Right forelimb (tissue), 1 donor: ENCODE results near the gene MAD1L1.
"Not testable (repeated sequence)": the region's sequence is repeated elsewhere in the genome, so short reads cannot be mapped to it uniquely, and the experiment has no call there.

Experiments
- DNase-seq: peaks from one replicate; pipeline ENCODE4 v3.0.0-alpha.2; 2018

The MAD1L1 gene

DNA sequence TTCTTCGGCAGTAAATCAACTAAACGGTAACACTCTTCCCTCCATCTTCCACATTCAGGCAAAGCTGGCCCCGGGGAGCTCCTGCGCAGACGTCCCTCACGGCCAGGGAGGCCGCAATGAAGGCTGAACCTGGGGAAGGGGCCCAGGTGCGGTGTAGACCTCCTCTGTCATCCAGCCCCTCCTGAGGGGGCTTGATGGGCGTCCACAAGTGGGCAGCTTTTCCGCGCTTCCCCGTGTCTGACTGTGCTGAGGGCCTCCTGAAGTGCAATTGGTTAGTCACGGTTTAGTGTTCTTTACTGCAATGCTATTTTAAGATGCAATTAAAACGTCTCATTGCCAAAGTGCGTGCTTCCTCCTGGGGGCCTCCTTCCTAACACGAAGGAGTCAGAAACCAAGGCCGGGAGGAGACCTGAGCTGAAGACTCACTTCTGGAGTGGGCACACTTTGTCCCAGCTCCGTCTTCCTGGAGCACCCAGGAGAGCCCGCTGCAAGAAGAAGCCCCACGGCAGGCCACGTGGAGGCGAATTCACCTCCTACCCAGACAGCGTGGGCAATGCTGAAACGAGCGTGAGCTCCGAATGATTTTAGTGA is 389.4 kb downstream of the MAD1L1 start:
- DNase-seq = peak; percentile 52

DNA sequence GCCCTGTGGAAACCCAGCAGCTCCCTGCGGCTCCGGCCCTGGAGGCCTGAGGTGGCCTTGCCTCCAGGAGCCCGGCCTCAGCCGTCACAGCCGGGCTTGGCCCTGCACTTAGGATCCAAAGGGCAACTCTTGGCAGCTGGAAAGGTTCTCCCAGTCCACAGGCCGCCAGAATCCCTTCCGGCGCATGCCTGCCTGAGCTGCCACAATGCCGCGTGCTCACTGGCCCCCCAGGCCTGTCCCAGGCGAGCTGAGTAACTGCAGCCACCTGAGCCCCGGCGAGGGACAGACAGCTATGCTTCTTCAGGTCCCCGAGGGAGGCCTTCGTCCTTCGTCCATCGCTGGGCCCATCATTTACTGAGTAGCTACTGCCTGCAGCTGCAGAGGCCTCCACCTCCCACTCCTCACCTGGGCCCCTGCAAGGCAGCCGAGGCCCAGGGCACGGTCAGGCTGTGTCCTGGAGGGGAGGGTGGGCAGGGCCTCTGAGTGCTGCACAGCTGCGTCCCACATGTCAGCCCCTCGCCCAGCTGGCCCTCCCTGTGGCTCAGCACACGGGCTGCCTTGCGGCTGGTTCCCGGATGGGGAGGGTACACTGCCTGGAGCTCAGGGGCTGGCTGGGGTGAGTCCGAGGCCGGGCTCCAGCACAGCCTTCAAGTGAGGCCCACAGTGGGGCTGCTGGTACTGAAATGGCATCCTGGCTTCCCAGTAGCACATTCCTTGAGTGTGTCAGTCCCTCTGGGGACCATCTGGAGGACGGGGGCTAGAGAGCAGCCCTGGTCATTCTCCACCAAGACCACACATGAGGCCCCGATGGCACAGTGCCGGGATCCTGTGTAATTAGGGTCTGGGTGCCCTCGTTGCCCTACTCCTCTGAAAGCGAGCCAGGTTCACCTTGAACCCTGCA is 390.2 kb downstream of the MAD1L1 start:
- peak; percentile 74 for DNase-seq

DNA sequence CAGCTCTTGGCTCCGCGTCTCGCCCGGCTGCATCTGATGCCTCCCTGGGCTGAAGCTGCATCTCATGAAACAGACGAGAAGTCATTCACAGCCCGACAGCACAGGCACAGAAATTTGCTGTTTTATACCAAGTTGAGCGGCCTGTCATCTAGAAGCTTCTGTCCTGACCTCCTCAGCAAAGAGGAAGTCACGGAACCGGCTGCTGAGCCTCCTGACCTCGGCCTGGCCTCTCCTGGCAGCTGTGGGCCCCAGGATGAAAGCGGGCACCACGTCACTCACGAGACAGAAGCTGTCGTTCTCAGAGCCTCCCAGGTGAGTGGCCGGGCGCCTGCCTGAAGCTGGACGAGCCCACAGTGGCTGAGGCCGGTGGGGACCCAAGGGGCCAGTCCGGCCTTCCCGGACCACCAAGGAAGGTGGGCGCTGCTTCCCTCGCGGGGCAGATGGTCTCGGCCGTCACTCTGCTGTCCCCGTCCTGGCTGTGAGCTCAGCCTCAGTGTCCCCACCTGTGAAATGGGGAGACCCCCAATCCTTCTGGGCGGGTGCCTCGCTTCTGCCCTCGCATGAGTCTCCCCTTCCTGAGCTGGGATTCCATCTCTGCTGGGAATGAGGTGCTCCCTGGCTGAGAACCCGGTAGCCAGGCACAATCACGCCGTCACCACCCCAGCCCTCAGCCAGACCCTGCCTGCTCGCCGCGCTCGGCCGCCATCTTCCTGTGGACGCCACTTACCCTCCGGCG is 391.3 kb downstream of the MAD1L1 start:
- DNase-seq = not testable (repeated sequence)

DNA sequence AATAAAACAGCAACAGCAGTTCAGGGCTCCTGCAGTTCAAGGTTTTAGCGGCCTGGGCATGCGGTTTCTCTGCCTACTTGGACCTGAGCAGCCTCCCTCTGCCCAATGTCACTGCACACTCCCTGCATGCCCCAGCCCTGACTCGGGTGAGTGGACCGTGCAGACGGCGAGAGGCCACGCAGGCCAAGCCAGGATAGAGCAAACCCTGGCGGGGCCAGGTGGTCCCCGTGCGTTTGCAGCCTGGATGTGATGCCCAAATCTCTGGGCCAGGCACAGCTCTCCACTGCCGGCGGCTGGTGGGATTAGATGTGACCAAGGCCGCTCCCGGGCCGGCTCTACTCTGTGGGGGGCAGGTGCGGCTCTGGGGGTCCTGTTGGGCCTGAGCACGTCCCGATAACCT is 392.0 kb downstream of the MAD1L1 start:
- not testable (repeated sequence) for DNase-seq

DNA sequence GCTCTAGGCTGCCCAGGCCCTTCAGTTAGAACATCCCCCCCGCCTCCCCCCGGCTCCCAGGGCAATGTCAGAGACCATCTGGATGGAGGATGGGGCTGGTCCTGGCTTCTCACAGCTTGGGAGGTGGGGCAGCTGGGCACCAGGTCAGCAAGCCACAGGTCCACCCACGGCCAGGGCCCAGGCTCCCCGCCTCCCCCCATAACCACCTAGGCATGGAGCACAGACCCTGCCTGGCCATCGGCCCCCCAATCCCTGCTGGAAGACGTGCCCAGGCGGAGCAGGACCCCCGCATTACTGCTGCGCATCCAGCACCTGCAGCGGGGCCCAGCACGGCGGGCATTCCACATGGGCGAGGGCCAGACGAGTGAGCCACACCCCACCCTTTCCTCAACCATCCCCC is 393.0 kb downstream of the MAD1L1 start:
- no peak for DNase-seq

DNA sequence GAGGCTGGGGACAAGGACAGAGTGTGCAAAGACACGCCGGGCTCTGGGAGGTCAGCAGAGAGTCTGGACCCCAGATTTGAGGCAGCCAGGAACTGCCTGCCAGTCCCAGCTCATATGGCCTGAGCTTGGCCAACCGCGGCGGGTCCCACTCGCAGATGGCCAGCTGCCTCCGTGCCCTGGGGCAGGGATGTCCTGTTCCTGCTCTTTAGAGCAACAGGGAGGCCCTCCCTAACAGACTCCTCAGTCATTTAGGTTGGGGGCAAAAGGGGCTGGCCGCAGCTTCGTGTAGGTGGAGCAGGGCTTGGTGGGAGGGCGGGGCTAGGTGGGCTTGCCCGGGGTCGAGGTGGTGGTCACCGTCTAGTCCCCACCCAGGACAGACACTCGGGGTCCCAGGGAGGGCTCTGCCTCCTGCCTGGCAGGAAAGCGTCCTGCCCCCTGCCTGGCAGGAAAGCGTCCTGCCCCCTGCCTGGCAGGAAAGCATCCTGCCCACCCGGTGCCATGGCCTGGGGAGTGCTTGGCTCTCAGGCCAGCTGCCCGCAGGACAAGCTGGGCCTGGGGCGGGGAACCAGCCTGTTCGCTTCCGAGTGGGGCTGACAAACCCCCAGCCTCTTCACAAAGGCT is 393.7 kb downstream of the MAD1L1 start:
- DNase-seq = not testable (repeated sequence)

DNA sequence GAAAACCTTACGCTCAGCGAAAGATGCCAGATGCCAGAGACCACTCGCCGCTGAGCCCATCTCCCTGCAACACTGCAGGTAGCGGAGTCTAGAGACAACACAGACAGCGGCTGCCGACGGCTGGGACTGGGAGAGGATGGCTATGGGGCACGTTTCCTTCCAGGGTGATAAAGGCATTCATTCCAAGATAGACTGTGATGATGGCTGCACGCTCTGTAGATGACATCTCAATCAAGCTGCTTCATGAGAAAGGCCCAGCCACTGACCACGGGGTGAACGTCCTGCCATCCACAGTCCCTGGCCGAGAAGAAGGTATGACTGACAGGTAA is 394.2 kb downstream of the MAD1L1 start:
- not testable (repeated sequence) for DNase-seq

DNA sequence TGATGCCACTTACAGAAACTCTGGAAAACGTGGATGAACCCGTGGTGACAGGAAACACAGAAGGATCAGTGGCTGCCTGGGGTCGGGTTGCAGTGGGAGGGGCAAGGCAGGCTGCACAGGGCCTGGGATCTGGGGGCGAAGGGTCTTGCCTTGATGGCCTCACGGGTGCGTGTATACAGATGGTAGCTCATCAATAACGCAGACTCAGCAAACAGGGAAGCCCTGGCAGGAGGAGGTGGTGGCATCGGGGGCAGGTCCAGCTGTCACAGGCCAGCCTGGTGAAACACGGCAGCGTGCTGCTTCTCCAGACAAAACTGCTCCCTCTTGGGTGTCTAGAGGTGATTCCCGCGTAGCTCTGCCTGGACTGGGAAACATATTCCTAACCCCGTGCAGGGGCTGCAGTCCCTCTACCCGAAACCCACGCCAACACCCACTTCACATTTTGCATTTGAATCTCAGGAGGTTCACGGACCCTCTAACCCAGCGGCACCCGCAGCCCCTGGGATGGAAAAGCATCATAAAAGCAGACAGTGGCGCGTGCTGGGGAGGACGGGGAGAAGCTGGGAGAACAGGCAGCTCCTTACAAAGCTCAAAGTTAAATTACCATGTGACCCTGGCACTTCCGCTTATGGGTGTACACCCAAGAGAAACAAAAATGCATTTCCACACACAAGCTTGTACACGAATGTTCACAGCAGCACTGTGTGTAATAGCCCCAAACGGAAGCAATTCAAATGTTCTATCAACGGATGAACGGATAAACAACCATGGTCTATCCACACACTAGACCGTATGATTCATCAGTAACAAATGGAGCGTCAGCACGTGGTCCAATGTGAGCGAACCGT is 394.8 kb downstream of the MAD1L1 start:
- DNase-seq = peak; percentile 38

DNA sequence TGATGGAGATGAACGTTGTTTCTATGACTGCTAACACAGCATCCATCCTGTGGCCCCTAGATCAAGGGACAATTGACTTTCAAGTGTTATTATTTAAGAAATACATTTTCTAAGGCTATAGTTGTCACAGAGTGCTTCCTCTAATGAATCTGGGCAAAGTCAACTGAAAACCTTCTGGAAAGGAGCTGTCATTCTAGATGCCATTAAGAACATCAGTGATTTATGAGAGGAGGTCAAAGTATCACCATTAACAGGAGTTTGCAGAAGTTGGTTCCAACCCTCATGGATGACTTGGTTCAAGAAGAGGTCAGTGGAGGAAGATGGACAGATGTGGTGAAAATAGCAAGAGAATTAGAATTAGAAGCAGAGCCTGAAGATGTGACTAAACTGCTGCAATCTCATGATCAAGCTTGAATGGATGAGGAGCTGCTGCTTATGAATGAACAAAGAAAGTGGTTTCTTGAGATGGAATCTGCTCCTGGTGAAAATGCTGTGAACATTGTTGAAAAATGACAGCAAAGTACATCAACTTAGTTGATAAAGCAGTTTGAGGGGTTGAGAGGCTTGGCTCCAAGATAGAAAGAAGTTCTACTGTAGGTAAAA is 400.7 kb downstream of the MAD1L1 start:
- not testable (repeated sequence) for DNase-seq

DNA sequence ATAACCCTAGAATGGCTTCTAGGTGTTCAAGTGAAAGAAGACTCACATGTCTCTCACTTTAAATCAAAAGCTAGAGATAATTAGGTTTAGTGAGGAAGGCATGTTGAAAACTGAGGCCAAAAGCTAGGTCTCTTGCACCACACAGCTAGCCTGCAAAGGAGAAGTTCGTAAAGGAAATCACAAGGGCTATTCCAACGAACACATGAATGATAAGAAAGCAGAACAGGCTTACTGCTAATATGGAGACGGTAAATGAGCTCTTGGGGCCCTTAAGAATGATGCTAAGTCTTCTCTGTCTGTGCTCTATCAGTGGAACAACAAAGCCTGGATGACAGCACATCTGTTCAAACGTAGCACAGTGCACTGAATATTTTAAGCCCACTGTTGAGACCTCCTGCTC is 401.3 kb downstream of the MAD1L1 start:
- DNase-seq = not testable (repeated sequence)

DNA sequence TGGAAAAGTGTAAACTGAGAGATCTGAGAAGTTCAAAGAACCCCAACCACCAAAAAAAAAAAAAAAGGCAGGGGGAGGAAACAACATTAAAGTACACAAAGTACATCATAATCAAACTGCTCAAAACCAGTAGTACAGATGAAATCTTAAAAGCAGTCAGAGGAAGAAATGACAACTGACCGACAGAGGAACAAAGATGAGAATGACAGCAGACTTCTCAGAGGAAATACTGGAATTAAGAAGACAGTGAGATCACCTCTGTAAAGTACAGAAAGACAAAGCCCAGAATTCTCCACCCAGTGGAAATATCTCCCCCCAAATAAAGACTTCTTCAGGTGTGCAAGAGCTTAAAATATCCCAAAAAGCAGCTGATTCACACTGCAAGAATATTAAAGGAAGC is 403.1 kb downstream of the MAD1L1 start:
- not testable (repeated sequence) for DNase-seq

DNA sequence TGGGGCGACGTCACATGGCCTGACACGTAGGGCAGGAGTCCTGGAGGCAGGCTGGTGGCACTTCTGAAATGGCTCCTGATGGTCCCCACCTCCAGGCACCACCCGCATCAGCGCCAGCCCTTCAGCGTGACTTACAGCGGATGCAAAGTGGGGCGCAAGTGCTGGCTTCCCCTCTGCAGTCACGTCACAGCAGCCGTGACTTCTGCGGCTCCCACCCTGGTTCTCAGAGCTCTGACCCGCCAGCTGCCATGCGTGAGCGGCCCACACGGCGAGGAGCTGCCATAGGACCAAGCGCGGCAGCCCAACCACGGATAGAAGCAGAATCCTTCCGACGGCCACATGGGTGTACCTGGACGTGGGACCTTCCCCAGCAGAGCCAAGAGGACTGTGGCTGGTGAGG is 403.6 kb downstream of the MAD1L1 start:
- no peak for DNase-seq

DNA sequence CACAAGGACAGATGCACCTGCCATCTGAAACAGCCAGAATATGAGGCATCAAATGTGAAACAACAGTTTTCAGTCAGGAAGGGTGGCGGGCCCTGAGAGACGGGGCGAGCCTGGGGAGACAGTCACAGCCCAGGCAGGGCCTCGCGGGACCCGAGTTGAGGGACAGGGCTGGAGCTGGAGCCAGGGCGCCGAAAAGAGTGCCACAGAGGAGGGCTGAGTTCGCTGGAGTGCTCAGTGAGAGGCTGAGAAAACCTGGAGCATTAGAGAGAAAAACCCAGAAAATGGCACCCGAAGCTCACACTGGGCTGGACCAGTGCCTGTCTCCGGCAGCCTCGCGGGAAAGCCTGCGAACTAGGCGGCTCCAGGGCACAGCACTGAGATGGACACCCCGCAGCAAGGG is 404.6 kb downstream of the MAD1L1 start:
- DNase-seq = not testable (repeated sequence)

DNA sequence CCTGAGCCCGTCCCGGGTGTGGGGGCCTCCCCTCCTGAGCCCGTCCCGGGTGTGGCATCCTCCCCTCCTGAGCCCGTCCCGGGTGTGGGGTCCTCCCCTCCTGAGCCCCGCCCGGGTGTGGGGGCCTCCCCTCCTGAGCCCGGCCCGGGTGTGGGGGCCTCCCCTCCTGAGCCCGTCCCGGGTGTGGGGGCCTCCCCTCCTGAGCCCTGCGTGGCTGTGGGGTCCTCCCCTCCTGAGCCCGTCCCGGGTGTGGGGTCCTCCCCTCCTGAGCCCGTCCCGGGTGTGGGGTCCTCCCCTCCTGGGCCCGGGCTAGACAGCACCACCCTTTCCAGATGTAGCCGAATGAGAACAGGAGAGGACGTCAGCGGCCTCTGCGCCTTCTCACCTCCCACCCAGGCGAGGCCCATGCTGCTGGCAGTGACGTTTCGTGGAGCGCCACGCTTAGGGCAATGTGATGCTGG is 405.2 kb downstream of the MAD1L1 start:
- not testable (repeated sequence) for DNase-seq

DNA sequence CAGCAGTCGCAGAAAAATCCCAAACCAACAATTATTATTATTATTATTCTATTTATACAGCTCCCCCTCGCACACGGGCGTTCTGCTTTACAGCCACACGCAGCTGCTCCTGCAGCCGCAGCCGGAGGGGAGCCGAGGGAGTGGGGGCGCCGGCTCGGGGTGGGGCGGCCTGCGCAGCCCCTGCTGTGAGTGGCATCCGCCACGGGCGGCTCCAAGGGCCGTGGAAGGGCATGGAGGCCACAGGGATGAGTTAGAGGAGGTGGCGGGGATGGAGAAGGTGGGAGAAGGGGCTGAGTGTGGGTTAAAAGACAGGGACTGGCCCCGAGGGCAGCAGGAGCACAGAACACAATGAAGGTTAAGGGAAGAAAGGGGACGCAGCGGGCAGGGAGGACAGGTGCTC is 405.8 kb downstream of the MAD1L1 start:
- DNase-seq = not testable (repeated sequence)

DNA sequence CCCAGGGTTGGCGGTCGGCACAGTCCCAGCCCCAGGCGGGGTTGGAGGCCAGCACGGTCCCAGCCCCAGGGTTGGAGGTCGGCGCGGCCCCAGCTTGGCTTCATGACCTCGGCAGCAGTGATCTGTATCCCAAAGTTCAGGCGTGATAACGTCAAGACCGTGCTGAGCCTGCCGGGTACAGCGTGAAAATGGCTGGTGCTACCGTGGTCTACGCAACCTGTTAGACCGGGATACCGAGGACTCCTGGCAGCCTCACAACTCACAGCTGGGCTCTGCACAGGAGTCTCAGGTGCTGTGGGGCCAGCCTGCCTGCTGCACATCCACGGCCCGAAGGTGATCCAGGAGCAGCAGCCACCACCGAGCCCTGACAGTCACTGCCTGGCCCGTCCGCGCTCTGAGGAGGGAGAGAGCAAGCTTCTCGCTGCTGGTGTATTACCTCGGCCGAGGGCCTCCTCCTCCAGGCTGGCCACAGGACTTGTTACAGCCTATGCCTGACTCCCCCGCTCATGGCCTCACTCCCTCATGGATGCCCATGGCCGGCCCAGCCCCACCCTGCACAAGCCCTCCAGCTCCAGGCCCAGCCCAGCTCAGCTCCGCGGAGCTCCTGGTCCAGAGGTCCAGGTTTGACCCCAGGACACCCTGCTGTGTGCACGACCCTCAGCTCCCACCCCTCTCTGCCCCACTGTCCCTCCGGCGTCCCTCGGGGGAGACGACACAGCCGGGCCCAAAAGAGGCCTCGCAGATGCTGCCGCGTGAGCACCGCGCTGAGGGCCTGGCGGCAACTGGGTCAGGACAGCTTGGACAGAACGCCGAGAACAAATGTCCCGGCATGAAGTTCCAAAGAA is 406.6 kb downstream of the MAD1L1 start:
- no peak for DNase-seq

DNA sequence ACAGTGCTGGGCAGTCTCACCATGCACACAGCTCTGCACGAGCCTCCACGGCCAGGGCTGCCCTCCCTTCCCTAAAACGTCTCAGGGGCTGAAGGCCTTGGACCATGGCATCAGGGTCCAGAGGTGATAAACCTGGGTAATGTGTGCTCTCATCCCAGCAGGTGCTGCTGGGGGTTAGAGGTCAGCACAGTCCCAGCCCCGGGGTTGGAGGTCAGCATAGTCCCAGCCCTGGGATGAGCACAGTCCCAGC is 407.2 kb downstream of the MAD1L1 start:
- DNase-seq = not testable (repeated sequence)

DNA sequence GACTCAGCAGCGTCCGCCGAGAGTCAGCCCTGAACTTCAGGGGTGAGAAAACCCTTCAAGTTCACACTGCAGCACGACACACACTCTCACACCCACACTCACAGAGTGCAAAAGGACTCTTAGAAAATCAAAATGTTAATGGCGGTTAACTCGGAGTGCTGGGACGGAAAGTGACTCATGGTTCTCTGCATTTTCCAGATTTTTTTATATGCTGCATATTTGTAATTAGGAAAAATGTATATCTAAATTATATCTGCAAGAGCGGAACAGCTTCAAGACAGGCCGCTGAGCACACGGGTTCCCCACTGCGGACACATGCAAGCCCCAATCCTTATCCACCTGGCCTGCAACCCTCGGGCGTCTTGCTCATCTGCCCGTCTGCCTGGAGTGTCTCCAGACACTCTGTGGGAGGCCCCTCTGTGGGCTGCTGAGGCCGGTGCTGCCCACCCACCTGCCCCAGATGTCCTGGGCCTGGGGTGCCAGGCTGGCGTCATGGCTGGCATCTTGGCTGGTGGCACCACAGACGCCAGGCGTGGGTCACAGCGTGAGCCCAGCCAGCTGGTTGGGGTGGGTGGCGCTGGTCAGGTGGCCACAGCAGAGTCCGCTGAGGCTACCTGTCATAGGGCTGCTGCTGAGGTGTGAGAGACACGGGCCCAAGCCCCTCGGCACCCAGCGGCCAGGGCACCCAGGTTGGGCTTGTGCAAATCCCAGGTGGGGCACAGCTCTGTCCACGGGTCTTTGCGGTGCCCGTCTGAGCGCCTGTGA is 407.7 kb downstream of the MAD1L1 start:
- DNase-seq = not testable (repeated sequence)

DNA sequence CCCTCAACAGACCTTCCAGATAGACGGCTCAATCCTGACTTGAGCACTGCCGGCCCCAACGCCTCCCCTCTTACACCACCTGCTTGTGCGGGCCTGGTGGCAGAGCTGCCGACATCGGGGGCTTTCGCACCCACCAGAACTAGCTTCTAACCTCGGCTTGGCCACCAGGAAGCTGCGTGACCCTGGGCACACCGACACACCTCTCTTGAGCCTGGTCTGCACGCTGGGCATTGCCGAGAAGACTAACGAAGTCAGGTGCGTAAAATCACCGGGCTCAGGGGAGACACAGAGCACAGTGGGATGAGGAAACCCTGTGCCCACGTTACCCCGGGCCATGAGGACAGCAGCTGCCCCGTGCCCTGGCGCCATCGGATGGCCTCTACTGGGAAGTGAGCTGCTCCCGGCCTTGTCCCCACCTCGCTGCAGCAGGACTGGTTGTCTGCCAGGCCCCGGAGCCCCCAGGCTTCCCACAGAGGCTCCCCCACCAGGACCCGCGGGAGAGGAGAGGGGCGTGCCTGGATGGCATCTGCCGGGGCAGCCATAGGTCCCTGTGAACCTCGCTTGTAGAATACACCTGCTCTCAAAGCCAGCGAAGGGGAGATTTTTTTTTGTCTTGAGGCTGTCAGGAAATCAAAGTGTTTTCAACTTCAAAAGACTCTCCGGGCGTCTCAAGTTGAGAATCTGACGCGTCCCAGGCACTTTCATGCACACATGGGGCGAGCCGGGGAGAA is 408.4 kb downstream of the MAD1L1 start:
- DNase-seq = not testable (repeated sequence)
